K562 (cell line): ENCODE data around the gene AQP5. TPM values are rescaled to one million over a fixed set of nuclear protein-coding genes. Genes with fewer than 3 reads are reported as not detected.

Experiments
- ATAC-seq: fragments of 200-7000 bp; cut with Tn5 transposase; 3 replicates; pipeline ENCODE4 v1.9.1; 2020; ENCODE audit warnings: moderate library complexity
- BruUV-seq: library from RNA; stranded (reverse); fragments of 400-500 nt; replicated peaks from 2 replicates; lab custom pipeline; 2021; lab: Mats Ljungman, UMichigan
- CTCF ChIA-PET: fragments of 300-600 bp; formaldehyde crosslinking; extraction: SDS; loops from one replicate; lab custom pipeline; 2021; ENCODE audit warnings: low intra/inter-chr PET ratio; lab: Yijun Ruan, JAX
- POLR2A ChIA-PET: fragments of 300-600, 350-650 bp; sonication (Branson Sonifier 250); formaldehyde crosslinking; extraction: SDS; loops from one replicate; lab custom pipeline; 2021; ENCODE audit warnings: antibody characterized with exemption, inconsistent platforms; lab: Yijun Ruan, JAX
- DNase-seq, 4 experiments: peaks; one replicate each; pipeline versions ENCODE4 v3.0.0 to v3.0.0-alpha.2; 2011 to 2018; ENCODE audit warnings: low spot score in 3 of 4, mixed read lengths in 3 of 4; ENCODE audit errors: extremely low read depth in 1 of 4
- FAIRE-seq: peaks from 2 replicates; lab custom pipeline; 2011; peaks lifted over from hg19 to GRCh38; lab: Jason Lieb, UNC
- H2AFZ ChIP-seq: 2 replicates; pipeline ENCODE4 v1.6.0; 2011; ENCODE audit warnings: low read depth, low read length, control low read depth, inconsistent platforms
- H3K27ac ChIP-seq: fragments of 200-600 bp; 3 replicates; pipeline ENCODE4 v1.8.0; 2011; ENCODE audit warnings: low read depth, mild to moderate bottlenecking, control low read depth, inconsistent platforms, low read length, moderate library complexity, mixed read lengths; ENCODE audit errors: extremely low read depth
- H3K27me3 ChIP-seq, 2 experiments: fragments of 300-600 bp in 1 of 2; 2 replicates in 1 of 2; 3 replicates in 1 of 2; pipeline versions ENCODE4 v1.6.0 to v1.8.0; 2011; ENCODE audit warnings: inconsistent platforms in 2 of 2, low read length in 2 of 2, mild to moderate bottlenecking in 1 of 2, mixed read lengths in 1 of 2, moderate library complexity in 1 of 2; ENCODE audit not compliant: control insufficient read depth in 2 of 2, insufficient read depth in 2 of 2
- H3K36me3 ChIP-seq: fragments of 300-600 bp; 3 replicates; pipeline ENCODE4 v1.8.0; 2011; ENCODE audit warnings: mild to moderate bottlenecking, low read length, inconsistent platforms; ENCODE audit not compliant: control insufficient read depth, insufficient read depth
- H3K4me1 ChIP-seq, 2 experiments: fragments of 200-600 bp in 1 of 2; replicated peaks in 1 of 2; 2 replicates in 1 of 2; 3 replicates in 1 of 2; pipeline versions ENCODE4 v1.5.1 to v1.8.0; 2011; ENCODE audit warnings: inconsistent platforms in 2 of 2, low read length in 2 of 2, mild to moderate bottlenecking in 1 of 2, mixed read lengths in 1 of 2, moderate library complexity in 1 of 2; ENCODE audit not compliant: control insufficient read depth in 2 of 2, insufficient read depth in 2 of 2
- H3K4me2 ChIP-seq: 2 replicates; pipeline ENCODE4 v1.6.1; 2011; ENCODE audit warnings: low read length, control low read depth, inconsistent platforms, mixed read lengths; ENCODE audit not compliant: insufficient read depth
- H3K4me3 ChIP-seq: fragments of 200-600 bp; sonication (generic), shearing (Covaris generic); 2 replicates; pipeline ENCODE4 v1.5.1; 2016; ENCODE audit warnings: control low read depth, inconsistent platforms
- H3K79me2 ChIP-seq: fragments of 200-600 bp; 3 replicates; pipeline ENCODE4 v1.8.0; 2011; ENCODE audit warnings: low read length, inconsistent platforms; ENCODE audit not compliant: control insufficient read depth, insufficient read depth
- H3K9ac ChIP-seq, 2 experiments: 2 replicates each; pipeline versions ENCODE4 v1.6.0 to v1.6.1; 2011; ENCODE audit warnings: low read depth in 2 of 2, low read length in 2 of 2, control low read depth in 1 of 2, inconsistent platforms in 1 of 2, mild to moderate bottlenecking in 1 of 2, mixed read lengths in 1 of 2; ENCODE audit not compliant: insufficient read depth in 1 of 2
- H3K9me1 ChIP-seq: one replicate; pipeline ENCODE4 v1.6.0; 2011; ENCODE audit warnings: inconsistent platforms, mild to moderate bottlenecking, low read length, moderate library complexity; ENCODE audit not compliant: control insufficient read depth, insufficient read depth
- H3K9me3 ChIP-seq: replicated peaks from 2 replicates; pipeline ENCODE4 v1.5.1; 2011; ENCODE audit warnings: low read depth, low read length, inconsistent platforms; ENCODE audit not compliant: control insufficient read depth, insufficient read depth
- H4K20me1 ChIP-seq: replicated peaks from 2 replicates; pipeline ENCODE4 v1.6.1; 2011; ENCODE audit warnings: low read length, inconsistent platforms, mixed read lengths; ENCODE audit not compliant: control insufficient read depth, insufficient read depth
- CEBPG ChIP-seq, 3 experiments: fragments of 200-800 bp in 1 of 3; sonication (Bioruptor generic) in 1 of 3; sonication (generic) in 1 of 3; formaldehyde crosslinking in 1 of 3; IDR thresholded peaks in 2 of 3; conservative IDR thresholded peaks in 1 of 3; 2 replicates each; pipeline versions ENCODE4 v1.6.1 to v1.8.0; 2016 to 2022; ENCODE audit warnings: missing compliant biosample characterization in 2 of 3, missing genetic modification characterization in 2 of 3, mild to moderate bottlenecking in 1 of 3, missing genetic modification reagents in 1 of 3
- ETS1 ChIP-seq: conservative IDR thresholded peaks from 2 replicates; pipeline ENCODE4 v1.6.1; 2011; ENCODE audit warnings: low read depth, mild to moderate bottlenecking, low read length; ENCODE audit not compliant: control insufficient read depth
- PML ChIP-seq: IDR thresholded peaks from 2 replicates; pipeline ENCODE4 v1.6.1; 2012; ENCODE audit warnings: low read length, inconsistent platforms
- USF1 ChIP-seq: sonication (generic); formaldehyde crosslinking; IDR thresholded peaks from 2 replicates; pipeline ENCODE4 v1.9.0; 2022; ENCODE audit warnings: mild to moderate bottlenecking, missing genetic modification reagents
- ZNF280B ChIP-seq: fragments of 250-450 bp; sonication (Bioruptor Pico); IDR thresholded peaks from 2 replicates; pipeline ENCODE4 v1.5.1; 2021; ENCODE audit warnings: mild to moderate bottlenecking
- WGBS: fragments of 100-300 bp; shearing (Covaris generic); methylation state at CpG from one replicate; pipeline ENCODE4 v1.1.6; 2016; ENCODE audit warnings: low coverage, mixed read lengths; ENCODE audit not compliant: insufficient coverage; ENCODE audit errors: missing lambda C conversion rate; 5-methylcytosine and 5-hydroxymethylcytosine counted together
- in situ Hi-C: fragments of 300-500 bp; cut with MboI; formaldehyde crosslinking; loops from 4 replicates; pipeline ENCODE4 v1.15.0; 2018; ENCODE audit warnings: inconsistent platforms, mixed read lengths
- intact Hi-C: fragments of 100-400 bp; cut with micrococcal nuclease; formaldehyde crosslinking; loops from 2 replicates; pipeline ENCODE4 v1.14.2; 2022
- polyA plus RNA-seq, 8 experiments: library from polyadenylated mRNA; depleted of rRNA in 4 of 8; stranded (reverse) in 5 of 8; unstranded in 3 of 8; fragments of >200 nt; fragmentation: Nextera tagmentation in 2 of 8; fragmentation: Illumina TruSeq in 1 of 8; extraction: Ambion mirVana in 2 of 8; extraction: Trizol in 1 of 8; gene quantifications; 2 replicates each; pipeline versions ENCODE4 v1.2.1 to v1.2.3, GENCODE V29; 2011 to 2014; ENCODE audit warnings: inconsistent platforms in 1 of 8, missing spikeins in 1 of 8
- total RNA-seq, 7 experiments: library from RNA; depleted of rRNA in 6 of 7; stranded (reverse); fragments of >200 nt in 6 of 7; fragmentation: Illumina TruSeq in 2 of 7; extraction: Trizol in 2 of 7; gene quantifications; 2 replicates each; pipeline versions ENCODE4 v1.2.1 to v1.2.3, GENCODE V29; 2011 to 2021; ENCODE audit warnings: low replicate concordance in 1 of 7

AQP5 gene
- total and polyA plus RNA-seq, 9 of the 15 experiments (the other 6 are each of a cell fraction or from before 2014, with no cell fraction given) = not detected

GRCh38 chr12:49967042-49967776 lies 5.5 kb downstream of the AQP5 start (continued):
- 0 out of 2 replicates have a peak, but pooled peaks have one; percentile 31 for TF ChIP-seq ETS1

- H3K9ac ChIP-seq = peak overlapping the region in 1 of 2 experiments; percentile 87; a peak in 2 of 4 replicates
- H3K4me3 ChIP-seq = peak overlapping the region; percentile 49
- DNase-seq (no peak), ATAC-seq (peak; percentile 19; the same call in 2 of the 3 replicates), FAIRE-seq (no peak)
- no peaks in the 10 kb centered on the region for H3K9me3 ChIP-seq
- ChIA-PET POLR2A (interaction anchor here (0.5 to 2.1 kb wide), 3 partner anchors 16 to 102 kb away, joined by 3 to 11 read pairs (median 4); no protein-coding TSS in a partner anchor), CTCF (interaction anchor here (0.6 to 5.4 kb wide), 11 partner anchors 72 to 208 kb away, joined by 3 to 43 read pairs (median 4); no protein-coding TSS in a partner anchor)
- H3K79me2 ChIP-seq = no peaks in the 10 kb centered on the region
- H3K4me2 ChIP-seq = peak overlapping the region; percentile 94
- whole genome bisulfite sequencing = 16% methylated on average over 15 of the region's 15 CpGs
- H3K27me3 ChIP-seq = peaks cover 28 to 76% of the 10 kb centered on the region in 2 experiments; a peak in 4 of 5 replicates
- H4K20me1 ChIP-seq = peaks cover 16% of the 10 kb centered on the region; the same call in 1 of the 2 replicates
- in situ Hi-C loops (loop anchor here (5.0 kb wide), 1 partner anchor 199 kb away; the partner anchor contains the start of gene CERS5), intact Hi-C loops (loop anchor here (1.0 to 2.0 kb wide), 5 partner anchors 88 to 211 kb away; no protein-coding TSS in a partner anchor)
- H3K9me1 ChIP-seq = no peaks in the 10 kb centered on the region
- TF ChIP-seq USF1 = peak; percentile 24; the same call in 1 of the 2 replicates
- no peak for TF ChIP-seq ZNF280B
- 0 out of 2 replicates have a peak, but pooled peaks have one; percentile 33 for TF ChIP-seq CEBPG (CRISPR knock-in tag; IDR thresholded peaks at IDR 0.05)
- TF ChIP-seq CEBPG (tag; conservative IDR thresholded peaks at IDR 0.05 in 1 of 2, IDR thresholded peaks at IDR 0.05 in 1 of 2) = no peak
- no peak for TF ChIP-seq PML
- H2AFZ ChIP-seq = peak overlapping the region; percentile 100
- no peak overlapping the region for H3K27ac ChIP-seq
- no TSS peak for BruUV-seq
- no peaks in the 10 kb centered on the region for H3K36me3 ChIP-seq
- H3K4me1 ChIP-seq = peaks cover 12 to 30% of the 10 kb centered on the region in 2 experiments; a peak in 4 of 5 replicates
These were observed 6.1 kb downstream of the AQP5 start for GRCh38 chr12:49967777-49968250.
